HEK293 (cell line): Measurements from ENCODE around the gene MRGPRX2.

Experiments
- CTCF ChIA-PET: fragments of 350-600 bp; formaldehyde crosslinking; extraction: SDS; loops from one replicate; lab custom pipeline; 2021; ENCODE audit warnings: antibody characterized with exemption; lab: Yijun Ruan, JAX
- POLR2A ChIA-PET: fragments of 300-600 bp; formaldehyde crosslinking; extraction: SDS; loops from one replicate; lab custom pipeline; 2020; ENCODE audit warnings: antibody characterized with exemption, inconsistent platforms; lab: Yijun Ruan, JAX
- H3K27ac ChIP-seq: fragments of 200-500 bp; sonication (Bioruptor generic); 2 replicates; pipeline ENCODE4 v1.5.1; 2014; ENCODE audit warnings: low read depth, low read length, control low read depth, inconsistent platforms; ENCODE audit errors: extremely low read depth
- H3K36me3 ChIP-seq, 2 experiments: fragments of 200-500 bp in 1 of 2; sonication (Bioruptor generic) in 1 of 2; 1 replicate in 1 of 2; 2 replicates in 1 of 2; pipeline ENCODE4 v1.5.1; 2014 to 2017; ENCODE audit warnings: inconsistent platforms in 2 of 2, low read length in 2 of 2; ENCODE audit not compliant: control insufficient read depth in 2 of 2, insufficient read depth in 1 of 2
- H3K4me1 ChIP-seq: fragments of 200-500 bp; sonication (Bioruptor generic); 2 replicates; pipeline ENCODE4 v1.5.1; 2014; ENCODE audit warnings: mild to moderate bottlenecking, low read length, inconsistent platforms; ENCODE audit not compliant: control insufficient read depth, insufficient read depth
- H3K4me3 ChIP-seq: 2 replicates; pipeline ENCODE4 v1.5.1; 2011; ENCODE audit warnings: low read depth, mild to moderate bottlenecking, control low read depth, low read length, moderate library complexity
- H3K9me3 ChIP-seq: fragments of 200-500 bp; sonication (Bioruptor generic); 2 replicates; pipeline ENCODE4 v1.5.1; 2014; ENCODE audit warnings: low read depth, low read length, inconsistent platforms; ENCODE audit not compliant: control insufficient read depth, insufficient read depth
- BCL11A ChIP-seq: fragments of 450-650 bp; formaldehyde crosslinking; IDR thresholded peaks from 2 replicates; pipeline ENCODE4 v1.5.1; 2016; ENCODE audit warnings: low read depth, missing biosample characterization, missing genetic modification characterization
- INSM2 ChIP-seq: fragments of 450-650 bp; formaldehyde crosslinking; IDR thresholded peaks from 2 replicates; pipeline ENCODE4 v1.5.1; 2016; ENCODE audit warnings: missing biosample characterization, missing genetic modification characterization
- KLF17 ChIP-seq: fragments of 450-650 bp; formaldehyde crosslinking; IDR thresholded peaks from 2 replicates; pipeline ENCODE4 v1.5.1; 2016; ENCODE audit warnings: missing biosample characterization, missing genetic modification characterization
- MYNN ChIP-seq: fragments of 450-650 bp; formaldehyde crosslinking; IDR thresholded peaks from 2 replicates; pipeline ENCODE4 v1.5.1; 2016; ENCODE audit warnings: missing biosample characterization, missing genetic modification characterization, borderline replicate concordance
- SP3 ChIP-seq: fragments of 450-650 bp; formaldehyde crosslinking; IDR thresholded peaks from 2 replicates; pipeline ENCODE4 v1.5.1; 2016; ENCODE audit warnings: missing biosample characterization, missing genetic modification characterization
- ZBTB17 ChIP-seq: fragments of 450-650 bp; formaldehyde crosslinking; IDR thresholded peaks from 2 replicates; pipeline ENCODE4 v1.5.1; 2016; ENCODE audit warnings: missing biosample characterization, missing genetic modification characterization
- ZBTB8A ChIP-seq: fragments of 450-650 bp; formaldehyde crosslinking; IDR thresholded peaks from 2 replicates; pipeline ENCODE4 v1.5.1; 2016; ENCODE audit warnings: missing biosample characterization, missing genetic modification characterization
- ZNF132 ChIP-seq: fragments of 450-650 bp; formaldehyde crosslinking; IDR thresholded peaks from 2 replicates; pipeline ENCODE4 v1.5.1; 2017; ENCODE audit warnings: missing biosample characterization, missing genetic modification characterization, borderline replicate concordance
- ZNF148 ChIP-seq: fragments of 450-650 bp; formaldehyde crosslinking; IDR thresholded peaks from 2 replicates; pipeline ENCODE4 v1.5.0; 2017; ENCODE audit warnings: missing biosample characterization, missing genetic modification characterization, borderline replicate concordance
- ZNF266 ChIP-seq: fragments of 450-650 bp; formaldehyde crosslinking; IDR thresholded peaks from 2 replicates; pipeline ENCODE4 v1.5.1; 2016; ENCODE audit warnings: missing biosample characterization, missing genetic modification characterization, low read depth
- ZNF274 ChIP-seq, 2 experiments: fragments of 200-500 bp in 1 of 2; fragments of 450-650 bp in 1 of 2; sonication (Bioruptor generic) in 1 of 2; formaldehyde crosslinking in 1 of 2; IDR thresholded peaks; 2 replicates each; pipeline versions ENCODE4 v1.5.1 to v1.6.1; 2014 to 2016; ENCODE audit warnings: borderline replicate concordance in 1 of 2, inconsistent platforms in 1 of 2, low read length in 1 of 2, missing biosample characterization in 1 of 2, missing genetic modification characterization in 1 of 2
- ZNF311 ChIP-seq: fragments of 450-650 bp; formaldehyde crosslinking; IDR thresholded peaks from 2 replicates; pipeline ENCODE4 v1.5.1; 2017; ENCODE audit warnings: missing biosample characterization, missing genetic modification characterization, borderline replicate concordance
- ZNF335 ChIP-seq: fragments of 450-650 bp; formaldehyde crosslinking; conservative IDR thresholded peaks from 2 replicates; pipeline ENCODE4 v1.5.1; 2016; ENCODE audit warnings: missing biosample characterization, missing genetic modification characterization
- ZNF350 ChIP-seq: fragments of 450-650 bp; formaldehyde crosslinking; IDR thresholded peaks from 2 replicates; pipeline ENCODE4 v1.5.0; 2017; ENCODE audit warnings: missing biosample characterization, mild to moderate bottlenecking, missing genetic modification characterization
- ZNF362 ChIP-seq: fragments of 450-650 bp; formaldehyde crosslinking; IDR thresholded peaks from 2 replicates; pipeline ENCODE4 v1.5.1; 2016; ENCODE audit warnings: missing biosample characterization, missing genetic modification characterization
- ZNF426 ChIP-seq: fragments of 450-650 bp; formaldehyde crosslinking; IDR thresholded peaks from 2 replicates; pipeline ENCODE4 v1.5.1; 2017; ENCODE audit warnings: missing biosample characterization, missing genetic modification characterization, mild to moderate bottlenecking, inconsistent platforms, moderate library complexity
- ZNF433 ChIP-seq: fragments of 450-650 bp; formaldehyde crosslinking; IDR thresholded peaks from 2 replicates; pipeline ENCODE4 v1.5.1; 2016; ENCODE audit warnings: missing biosample characterization, missing genetic modification characterization, low read depth
- ZNF473 ChIP-seq: fragments of 450-650 bp; formaldehyde crosslinking; IDR thresholded peaks from 2 replicates; pipeline ENCODE4 v1.5.1; 2017; ENCODE audit warnings: missing biosample characterization, missing genetic modification characterization
- ZNF558 ChIP-seq: fragments of 450-650 bp; formaldehyde crosslinking; IDR thresholded peaks from 2 replicates; pipeline ENCODE4 v1.5.1; 2016; ENCODE audit warnings: missing biosample characterization, missing genetic modification characterization
- ZNF621 ChIP-seq: fragments of 450-650 bp; formaldehyde crosslinking; IDR thresholded peaks from 2 replicates; pipeline ENCODE4 v1.5.1; 2017; ENCODE audit warnings: missing biosample characterization, missing genetic modification characterization
- ZNF677 ChIP-seq: fragments of 450-650 bp; IDR thresholded peaks from 2 replicates; pipeline ENCODE4 v1.5.0; 2018; ENCODE audit warnings: missing biosample characterization, mild to moderate bottlenecking, missing genetic modification characterization, moderate library complexity
- ZNF747 ChIP-seq: fragments of 450-650 bp; formaldehyde crosslinking; IDR thresholded peaks from 2 replicates; pipeline ENCODE4 v1.5.1; 2016; ENCODE audit warnings: missing biosample characterization, missing genetic modification characterization
- ZNF768 ChIP-seq: fragments of 450-650 bp; formaldehyde crosslinking; IDR thresholded peaks from 2 replicates; pipeline ENCODE4 v1.5.1; 2018; ENCODE audit warnings: missing biosample characterization, mild to moderate bottlenecking, missing genetic modification characterization
- ZNF785 ChIP-seq: fragments of 450-650 bp; formaldehyde crosslinking; IDR thresholded peaks from 2 replicates; pipeline ENCODE4 v1.5.1; 2016; ENCODE audit warnings: missing biosample characterization, missing genetic modification characterization
- ZNF792 ChIP-seq: fragments of 450-650 bp; formaldehyde crosslinking; IDR thresholded peaks from 2 replicates; pipeline ENCODE4 v1.5.1; 2016; ENCODE audit warnings: missing biosample characterization, missing genetic modification characterization
- ZSCAN4 ChIP-seq: fragments of 450-650 bp; formaldehyde crosslinking; IDR thresholded peaks from 2 replicates; pipeline ENCODE4 v1.5.1; 2017; ENCODE audit warnings: missing biosample characterization, missing genetic modification characterization

Gene MRGPRX2

GRCh38 chr11:19026862-19027261, 33.7 kb downstream of the MRGPRX2 start:
- ChIA-PET POLR2A (no interaction called here), CTCF (no interaction called here)
- Histone ChIP-seq H3K4me1 (no peaks in the 10 kb centered on the region), H3K36me3 (no peaks in the 10 kb centered on the region), H3K9me3 (no peaks in the 10 kb centered on the region), H3K4me3 (no peak overlapping the region), H3K27ac (no peak overlapping the region)
- TF ChIP-seq ZNF473 (no peak), ZNF350 (tag by site-specific recombination) (no peak), ZNF433 (tag by site-specific recombination) (no peak), KLF17 (tag by site-specific recombination) (no peak), ZBTB17 (tag by site-specific recombination) (no peak), SP3 (tag by site-specific recombination) (no peak), ZNF426 (tag by site-specific recombination) (no peak), ZNF362 (tag by site-specific recombination) (no peak), ZNF768 (no peak), ZNF132 (tag by site-specific recombination) (no peak), INSM2 (tag by site-specific recombination) (no peak), ZBTB8A (tag by site-specific recombination) (no peak), ZNF558 (tag by site-specific recombination) (no peak), ZNF677 (tag by site-specific recombination) (no peak), ZNF266 (no peak), ZNF792 (tag by site-specific recombination) (no peak), BCL11A (tag by site-specific recombination) (no peak), ZNF621 (tag by site-specific recombination) (no peak), ZNF335 (tag by site-specific recombination) (no peak), ZNF274 (IDR thresholded peaks at IDR 0.05; ENCODE audit: low read length) (no peak), ZNF274 (tag by site-specific recombination; IDR thresholded peaks at IDR 0.05; ENCODE audit: borderline replicate concordance) (no peak)

- Histone ChIP-seq H3K27ac (no peak overlapping the region), H3K9me3 (no peaks in the 10 kb centered on the region), H3K4me3 (no peak overlapping the region), H3K4me1 (no peaks in the 10 kb centered on the region), H3K36me3 (no peaks in the 10 kb centered on the region)
- CTCF ChIA-PET = interaction anchor here (0.6 to 0.9 kb wide), 2 partner anchors 28 to 51 kb away, joined by 3 to 4 read pairs; no protein-coding TSS in a partner anchor
- POLR2A ChIA-PET = no interaction called here
- no peak for TF ChIP-seq ZNF747
- no peak for TF ChIP-seq ZNF148 (tag by site-specific recombination)
- no peak for TF ChIP-seq ZNF785 (tag by site-specific recombination)
- TF ChIP-seq ZNF311 (tag by site-specific recombination) = no peak
- no peak for TF ChIP-seq MYNN
- no peak for TF ChIP-seq ZSCAN4 (tag by site-specific recombination)
These were observed 34.8 kb downstream of the MRGPRX2 start for GRCh38 chr11:19025481-19026406.
